Measurements from ENCODE around the gene SIGLEC15.

DNA sequence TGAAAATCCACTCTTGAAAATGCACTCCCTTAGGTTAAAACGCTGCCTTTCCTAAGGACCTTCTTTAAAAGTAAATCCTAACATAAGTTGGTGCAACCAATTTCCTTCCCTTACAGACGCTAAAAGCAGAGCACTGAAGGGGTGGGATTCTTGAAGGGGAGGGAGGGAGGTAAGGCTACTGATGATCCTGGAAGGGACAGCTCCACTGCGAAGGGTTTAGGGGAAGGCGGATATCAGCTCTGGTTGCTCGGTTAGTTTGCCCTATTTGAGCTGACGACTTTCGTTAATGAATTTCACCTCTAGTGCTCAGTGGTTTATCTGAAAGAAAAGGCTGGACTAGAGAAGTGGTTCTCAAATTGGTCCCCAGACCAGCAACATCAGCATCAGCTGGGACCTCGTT, 49.7 kb upstream of the SIGLEC15 start:
- TF ChIP-seq POLR2A (IDR thresholded peaks at IDR 0.05; ENCODE audit: low read depth, low read length) = no peak
- TF ChIP-seq POLR2AphosphoS5 (IDR thresholded peaks at IDR 0.05; ENCODE audit: low read depth, low read length) = no peak
- no peak for TF ChIP-seq TAF1 (IDR thresholded peaks at IDR 0.05; ENCODE audit: borderline replicate concordance, low read depth, low read length)
